Upper lobe of left lung (tissue), 4 donors: Measurements from ENCODE around the gene SCUBE2.

Experiments
- POLR2AphosphoS5 ChIP-seq, 2 donors: sonication (generic); formaldehyde crosslinking; IDR thresholded peaks; one replicate each; pipeline ENCODE4 v1.5.1; 2017; ENCODE audit warnings: antibody characterized with exemption in 2 of 2
- TF ChIP-seq, protein P1 (sequence below), 6 experiments: fragments of 450-650 bp in 4 of 6; fragments of 200-600 bp in 2 of 6; sonication (generic) in 2 of 6; IDR thresholded peaks; one replicate each; pipeline ENCODE4 v1.5.1; 2016 to 2019; ENCODE audit warnings: antibody characterized with exemption in 6 of 6

DNA sequence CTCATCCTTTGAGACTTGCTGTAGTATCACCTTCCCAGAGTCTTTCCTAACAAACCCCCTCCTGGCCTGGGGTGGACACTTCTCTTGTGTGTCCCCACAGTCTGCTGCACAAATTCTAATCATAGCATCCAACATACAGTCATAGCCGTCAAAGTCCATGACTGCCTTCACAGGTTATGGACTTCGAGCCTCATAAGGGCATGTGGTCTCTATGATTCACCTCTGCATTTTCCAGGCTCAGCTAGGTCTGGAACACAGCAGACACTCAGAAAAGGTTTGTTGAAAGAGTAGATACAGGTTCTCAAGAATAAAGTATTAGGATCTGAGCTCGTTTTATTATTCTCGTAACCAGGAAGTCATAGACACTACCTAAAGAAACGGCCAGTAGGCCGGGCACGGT lies 13.2 kb upstream of the SCUBE2 start:
- TF ChIP-seq, protein P1, sequence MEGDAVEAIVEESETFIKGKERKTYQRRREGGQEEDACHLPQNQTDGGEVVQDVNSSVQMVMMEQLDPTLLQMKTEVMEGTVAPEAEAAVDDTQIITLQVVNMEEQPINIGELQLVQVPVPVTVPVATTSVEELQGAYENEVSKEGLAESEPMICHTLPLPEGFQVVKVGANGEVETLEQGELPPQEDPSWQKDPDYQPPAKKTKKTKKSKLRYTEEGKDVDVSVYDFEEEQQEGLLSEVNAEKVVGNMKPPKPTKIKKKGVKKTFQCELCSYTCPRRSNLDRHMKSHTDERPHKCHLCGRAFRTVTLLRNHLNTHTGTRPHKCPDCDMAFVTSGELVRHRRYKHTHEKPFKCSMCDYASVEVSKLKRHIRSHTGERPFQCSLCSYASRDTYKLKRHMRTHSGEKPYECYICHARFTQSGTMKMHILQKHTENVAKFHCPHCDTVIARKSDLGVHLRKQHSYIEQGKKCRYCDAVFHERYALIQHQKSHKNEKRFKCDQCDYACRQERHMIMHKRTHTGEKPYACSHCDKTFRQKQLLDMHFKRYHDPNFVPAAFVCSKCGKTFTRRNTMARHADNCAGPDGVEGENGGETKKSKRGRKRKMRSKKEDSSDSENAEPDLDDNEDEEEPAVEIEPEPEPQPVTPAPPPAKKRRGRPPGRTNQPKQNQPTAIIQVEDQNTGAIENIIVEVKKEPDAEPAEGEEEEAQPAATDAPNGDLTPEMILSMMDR (IDR thresholded peaks at IDR 0.05) = no peak
- no peak for TF ChIP-seq POLR2AphosphoS5 (IDR thresholded peaks at IDR 0.05)
